ENCODE results near the gene HS2ST1. TPM values are rescaled to one million over a fixed set of nuclear protein-coding genes. Genes with fewer than 3 reads are reported as not detected.

HS2ST1 gene
- polyA plus RNA-seq, 2 of the 4 experiments (the other 2 are of a cell fraction), result 15.7 to 26.7 TPM

DNA sequence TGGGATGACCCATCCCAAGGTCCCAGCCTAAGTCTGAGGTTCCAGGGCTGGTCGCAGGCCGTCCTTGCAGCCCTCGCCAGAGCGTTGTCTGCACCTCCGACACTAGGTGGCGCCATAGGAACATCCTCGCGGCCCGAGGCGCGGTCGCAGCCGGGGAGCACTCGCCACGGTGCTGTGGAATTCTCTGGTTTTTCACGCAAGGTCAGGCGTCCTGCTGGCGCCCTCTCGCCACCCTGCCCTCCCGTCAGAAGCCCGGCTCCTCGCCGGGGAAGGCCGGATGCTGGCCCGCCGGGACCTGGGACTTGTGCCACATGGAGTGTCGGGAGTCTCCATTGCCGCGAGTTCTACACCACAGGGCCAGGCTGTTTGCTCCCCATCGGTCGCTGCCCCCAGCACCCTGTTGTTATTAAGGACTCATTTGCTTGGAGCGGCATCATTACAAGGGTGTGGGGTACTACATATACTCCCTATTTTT is 217.4 kb downstream of the HS2ST1 start:
- ATAC-seq (peak; percentile 97 to 99), DNase-seq (ENCODE audit: low read depth in 1 of 2, low spot score in 1 of 2) (peak; percentile 59 to 61), FAIRE-seq (no peak)
- ChIA-PET POLR2A (no interaction called here), CTCF (interaction anchor here (0.7 to 1.2 kb wide), 12 partner anchors 10 to 930 kb away, joined by 3 to 6 read pairs (median 3); no protein-coding TSS in a partner anchor)
- H3K4me1 ChIP-seq, result no peaks in the 10 kb centered on the region
- 45% methylated on average over 6 of the region's 32 CpGs for WGBS (ENCODE audit: missing lambda C conversion rate)
- H3K4me2 ChIP-seq, result peak overlapping the region; percentile 72
- no peaks in the 10 kb centered on the region for H3K9me3 ChIP-seq
- TF ChIP-seq, protein P1, sequence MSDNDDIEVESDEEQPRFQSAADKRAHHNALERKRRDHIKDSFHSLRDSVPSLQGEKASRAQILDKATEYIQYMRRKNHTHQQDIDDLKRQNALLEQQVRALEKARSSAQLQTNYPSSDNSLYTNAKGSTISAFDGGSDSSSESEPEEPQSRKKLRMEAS (IDR thresholded peaks at IDR 0.05), result 0 out of 2 replicates have a peak, but pooled peaks have one; percentile 36
- TF ChIP-seq SMC3 (IDR thresholded peaks at IDR 0.05), result peak; percentile 68
- TF ChIP-seq RFX5 (IDR thresholded peaks at IDR 0.05), result no peak
- no peak for TF ChIP-seq CBX8 (IDR thresholded peaks at IDR 0.05)
- no peak for TF ChIP-seq MYC (IDR thresholded peaks at IDR 0.05; ENCODE audit: borderline replicate concordance, low read length)
- TF ChIP-seq TFCP2L1 (CRISPR knock-in tag; IDR thresholded peaks at IDR 0.05), result no peak
- TF ChIP-seq, protein P2, sequence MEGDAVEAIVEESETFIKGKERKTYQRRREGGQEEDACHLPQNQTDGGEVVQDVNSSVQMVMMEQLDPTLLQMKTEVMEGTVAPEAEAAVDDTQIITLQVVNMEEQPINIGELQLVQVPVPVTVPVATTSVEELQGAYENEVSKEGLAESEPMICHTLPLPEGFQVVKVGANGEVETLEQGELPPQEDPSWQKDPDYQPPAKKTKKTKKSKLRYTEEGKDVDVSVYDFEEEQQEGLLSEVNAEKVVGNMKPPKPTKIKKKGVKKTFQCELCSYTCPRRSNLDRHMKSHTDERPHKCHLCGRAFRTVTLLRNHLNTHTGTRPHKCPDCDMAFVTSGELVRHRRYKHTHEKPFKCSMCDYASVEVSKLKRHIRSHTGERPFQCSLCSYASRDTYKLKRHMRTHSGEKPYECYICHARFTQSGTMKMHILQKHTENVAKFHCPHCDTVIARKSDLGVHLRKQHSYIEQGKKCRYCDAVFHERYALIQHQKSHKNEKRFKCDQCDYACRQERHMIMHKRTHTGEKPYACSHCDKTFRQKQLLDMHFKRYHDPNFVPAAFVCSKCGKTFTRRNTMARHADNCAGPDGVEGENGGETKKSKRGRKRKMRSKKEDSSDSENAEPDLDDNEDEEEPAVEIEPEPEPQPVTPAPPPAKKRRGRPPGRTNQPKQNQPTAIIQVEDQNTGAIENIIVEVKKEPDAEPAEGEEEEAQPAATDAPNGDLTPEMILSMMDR (IDR thresholded peaks at IDR 0.05), result peak; percentile 77
- TF ChIP-seq RAD21 (conservative IDR thresholded peaks at IDR 0.05 in 1 of 2, IDR thresholded peaks at IDR 0.05 in 1 of 2), result peak; percentile 88
- no peak for TF ChIP-seq ESRRA (IDR thresholded peaks at IDR 0.05; ENCODE audit: borderline replicate concordance, low read length)
- no peak for TF ChIP-seq NR3C1 (IDR thresholded peaks at IDR 0.05)
- peak overlapping the region; percentile 34 for H3K4me3 ChIP-seq
- H3K27ac ChIP-seq, result peak overlapping the region; percentile 58 to 89

DNA sequence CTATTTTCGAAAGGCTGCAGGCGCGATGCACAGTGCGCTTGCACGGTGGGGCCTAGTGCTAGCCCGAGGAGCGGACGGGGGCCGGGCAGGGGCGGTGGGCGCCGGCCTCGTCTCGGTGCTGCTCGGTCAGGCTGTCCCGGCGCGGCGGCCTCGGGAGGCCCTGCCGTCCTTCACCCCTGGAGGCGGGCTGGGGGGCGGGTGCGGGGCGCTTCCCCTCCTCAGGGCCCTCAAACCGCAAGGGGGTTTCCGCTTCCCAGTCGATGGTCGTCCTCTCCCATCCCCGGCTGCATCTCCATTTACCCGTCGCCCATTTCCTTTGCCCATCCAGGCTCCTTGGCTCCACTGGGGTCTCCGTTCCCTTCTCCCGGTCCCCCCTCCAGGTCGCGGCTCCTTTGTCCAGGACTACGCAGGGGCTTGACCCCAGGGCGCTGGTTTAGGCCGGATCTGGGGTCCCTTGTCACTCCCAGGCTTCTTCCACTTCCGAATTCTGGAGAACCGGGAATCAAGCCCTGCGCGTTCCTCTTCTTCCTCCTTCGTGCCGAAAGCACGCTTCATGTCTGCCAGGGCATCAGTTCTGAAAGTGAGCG is 217.9 kb downstream of the HS2ST1 start:
- peak overlapping the region; percentile 58 to 89; a peak in 4 of 6 replicates for H3K27ac ChIP-seq
- 85% methylated on average over 29 of the region's 47 CpGs for WGBS (ENCODE audit: missing lambda C conversion rate)
- ATAC-seq (peak; percentile 45 to 46; a peak in 4 of 6 replicates), FAIRE-seq (no peak), DNase-seq (ENCODE audit: low read depth in 1 of 2, low spot score in 1 of 2) (no peak)
- CTCF ChIA-PET, result interaction anchor here (0.9 kb wide), 1 partner anchor 10 kb away, joined by 3 read pairs; no protein-coding TSS in a partner anchor
- no peaks in the 10 kb centered on the region for H3K4me1 ChIP-seq
- peak overlapping the region; percentile 34; the same call in 2 of the 3 replicates for H3K4me3 ChIP-seq
- no peak for TF ChIP-seq PHF8 (IDR thresholded peaks at IDR 0.05; ENCODE audit: borderline replicate concordance, low read depth)
- TF ChIP-seq, protein P3, sequence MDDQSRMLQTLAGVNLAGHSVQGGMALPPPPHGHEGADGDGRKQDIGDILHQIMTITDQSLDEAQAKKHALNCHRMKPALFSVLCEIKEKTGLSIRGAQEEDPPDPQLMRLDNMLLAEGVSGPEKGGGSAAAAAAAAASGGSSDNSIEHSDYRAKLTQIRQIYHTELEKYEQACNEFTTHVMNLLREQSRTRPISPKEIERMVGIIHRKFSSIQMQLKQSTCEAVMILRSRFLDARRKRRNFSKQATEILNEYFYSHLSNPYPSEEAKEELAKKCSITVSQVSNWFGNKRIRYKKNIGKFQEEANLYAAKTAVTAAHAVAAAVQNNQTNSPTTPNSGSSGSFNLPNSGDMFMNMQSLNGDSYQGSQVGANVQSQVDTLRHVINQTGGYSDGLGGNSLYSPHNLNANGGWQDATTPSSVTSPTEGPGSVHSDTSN (IDR thresholded peaks at IDR 0.05), result no peak
- no peak for TF ChIP-seq RARB (CRISPR knock-in tag; IDR thresholded peaks at IDR 0.05)
- no peak for TF ChIP-seq RFX5 (IDR thresholded peaks at IDR 0.05)
- TF ChIP-seq KDM1A (IDR thresholded peaks at IDR 0.05; ENCODE audit: low read depth), result no peak
- H3K4me2 ChIP-seq, result peak overlapping the region; percentile 72
- POLR2A ChIA-PET, result no interaction called here
- H3K9me3 ChIP-seq, result no peaks in the 10 kb centered on the region

DNA sequence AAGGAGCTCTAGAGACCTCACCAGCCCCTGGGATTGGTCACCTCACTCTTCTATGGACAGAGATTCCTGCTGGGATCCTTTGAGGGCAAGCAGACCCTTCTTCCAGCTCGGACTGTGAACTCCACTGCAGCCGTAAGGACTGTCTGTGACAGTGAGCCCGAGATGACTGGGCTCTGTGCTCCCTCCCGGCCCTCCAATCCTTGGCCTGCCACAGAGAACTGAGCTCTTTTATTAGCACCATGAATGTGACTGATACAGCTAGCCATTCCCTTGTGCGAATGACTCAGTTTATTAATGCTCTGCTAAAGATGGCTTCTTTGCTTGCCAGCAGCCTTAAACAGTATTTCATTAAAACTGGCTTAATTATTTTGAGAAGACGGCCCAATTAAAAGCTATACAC is 219.6 kb downstream of the HS2ST1 start:
- ATAC-seq, result no peak
- POLR2A ChIA-PET, result no interaction called here
- no peak overlapping the region for H3K4me3 ChIP-seq

More for the DNA sequence above, 219.6 kb downstream of the HS2ST1 start:
- FAIRE-seq (no peak), DNase-seq (ENCODE audit: low read depth in 1 of 2, low spot score in 1 of 2) (no peak)
- Histone ChIP-seq H3K9me3 (no peaks in the 10 kb centered on the region), H3K4me1 (no peaks in the 10 kb centered on the region), H3K27ac (no peak overlapping the region), H3K4me2 (no peak overlapping the region)
- CTCF ChIA-PET, result no interaction called here
- WGBS (ENCODE audit: missing lambda C conversion rate), result 72% methylated on average over 5 of the region's 6 CpGs
- no peak for TF ChIP-seq RNF2 (IDR thresholded peaks at IDR 0.05; ENCODE audit: borderline replicate concordance, low read depth)
- TF ChIP-seq SREBF2 (IDR thresholded peaks at IDR 0.05), result no peak
- no peak for TF ChIP-seq RARB (CRISPR knock-in tag; IDR thresholded peaks at IDR 0.05)
- TF ChIP-seq FOXS1 (CRISPR knock-in tag; IDR thresholded peaks at IDR 0.05), result no peak
- TF ChIP-seq MYC (IDR thresholded peaks at IDR 0.05; ENCODE audit: borderline replicate concordance, low read length), result no peak
- no peak for TF ChIP-seq ZNF302 (CRISPR knock-in tag; IDR thresholded peaks at IDR 0.05)
- TF ChIP-seq POLR2A (IDR thresholded peaks at IDR 0.05; ENCODE audit: low read length), result no peak
- no peak for TF ChIP-seq NFE2L2 (conservative IDR thresholded peaks at IDR 0.05; ENCODE audit: low read length)
- TF ChIP-seq CHD2 (IDR thresholded peaks at IDR 0.05; ENCODE audit: low read length, partially characterized antibody), result no peak
- no peak for TF ChIP-seq ZSCAN20 (CRISPR knock-in tag; IDR thresholded peaks at IDR 0.05)
- no peak for TF ChIP-seq MAFK (IDR thresholded peaks at IDR 0.05; ENCODE audit: partially characterized antibody)
- TF ChIP-seq ZC3H11A (IDR thresholded peaks at IDR 0.05), result no peak
